Measurements from ENCODE around the gene OS9.
"Not testable (repeated sequence)": the region's sequence is repeated elsewhere in the genome, so short reads cannot be mapped to it uniquely, and the experiment has no call there.

Gene OS9

DNA sequence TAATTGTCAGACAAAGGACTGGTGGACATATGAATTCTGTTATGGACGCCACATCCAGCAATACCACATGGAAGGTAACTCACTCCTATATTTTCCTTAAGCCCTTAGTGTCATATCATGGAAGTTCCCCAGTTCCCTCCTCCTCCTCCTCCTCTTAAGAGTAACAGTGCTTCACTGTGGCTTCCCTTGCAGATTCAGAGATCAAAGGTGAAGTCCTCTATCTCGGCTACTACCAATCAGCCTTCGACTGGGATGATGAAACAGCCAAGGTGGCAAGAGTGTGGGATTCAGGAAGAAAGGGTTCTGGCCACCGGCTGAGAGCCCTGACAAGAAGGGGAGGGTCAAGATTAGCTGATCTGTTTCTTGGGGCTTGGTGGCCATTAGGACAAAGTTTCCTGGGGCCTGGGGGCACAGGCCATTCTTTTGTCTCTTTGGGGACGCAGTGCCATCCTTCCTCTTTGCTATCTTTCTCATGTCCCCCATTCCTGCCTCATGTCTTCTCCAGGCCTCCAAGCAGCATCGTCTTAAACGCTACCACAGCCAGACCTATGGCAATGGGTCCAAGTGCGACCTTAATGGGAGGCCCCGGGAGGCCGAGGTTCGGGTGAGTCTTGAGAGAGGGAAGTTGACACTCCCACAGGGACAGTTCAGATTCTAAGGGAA is 2.0 kb downstream of the OS9 start:
- no peak for DNase-seq

DNA sequence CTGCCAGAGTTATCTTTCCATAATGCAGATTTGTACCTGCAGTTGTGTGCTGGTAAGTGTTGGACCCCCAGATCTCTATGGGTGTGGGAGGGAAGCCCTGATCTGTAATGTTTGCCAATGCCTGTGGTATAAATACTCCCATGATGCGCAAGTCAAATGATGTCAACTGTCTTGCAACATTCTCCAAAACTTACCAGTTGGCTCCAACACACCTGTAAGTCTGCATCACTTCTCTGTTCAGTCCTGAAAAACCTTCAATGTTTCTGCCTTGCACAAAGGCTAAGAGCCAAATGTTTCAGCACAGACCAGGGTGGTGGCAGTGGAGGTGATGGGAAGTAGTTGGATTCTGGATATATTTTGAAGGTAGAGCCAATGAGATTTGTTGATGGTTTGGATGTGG is 3.1 kb downstream of the OS9 start:
- no peak for DNase-seq

DNA sequence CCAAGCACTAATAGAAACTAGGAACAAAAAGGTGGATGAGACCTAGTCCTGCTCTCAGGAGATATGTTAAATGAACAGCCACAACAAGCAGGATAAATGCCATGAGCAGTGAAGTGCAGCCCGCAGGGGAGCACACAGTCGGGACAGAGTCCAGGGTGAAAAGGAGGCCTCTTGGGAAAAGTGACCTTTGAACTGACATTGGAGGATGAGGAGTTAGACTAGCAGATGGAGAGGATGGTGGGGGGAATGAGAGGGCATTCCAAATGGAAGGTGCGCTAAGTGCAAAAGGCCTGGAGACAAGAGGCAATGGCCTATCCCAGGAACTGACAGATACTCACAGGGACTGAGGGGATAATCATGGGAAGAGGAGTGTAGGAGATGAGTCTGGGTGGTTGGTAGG is 4.5 kb downstream of the OS9 start:
- DNase-seq, result no peak

DNA sequence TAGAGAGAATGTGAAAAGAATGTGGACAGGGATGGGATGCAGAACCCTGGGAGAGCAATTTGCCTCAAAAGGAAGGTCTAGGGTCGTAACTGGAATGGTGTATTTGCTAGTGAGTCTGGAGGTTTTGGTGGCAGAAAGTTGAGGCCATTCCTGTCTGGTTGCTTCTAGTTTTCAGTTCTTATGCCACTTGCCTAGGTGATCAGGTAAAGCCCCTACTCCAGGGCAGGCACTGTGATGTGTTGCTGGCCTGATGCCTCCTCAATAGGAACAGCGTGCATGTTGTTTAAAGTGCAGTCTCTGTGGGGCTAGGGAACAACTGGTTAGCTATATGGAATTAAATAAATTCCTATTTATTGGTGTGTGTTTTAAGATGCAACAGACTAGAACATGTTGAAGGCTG is 6.4 kb downstream of the OS9 start:
- DNase-seq, result no peak

DNA sequence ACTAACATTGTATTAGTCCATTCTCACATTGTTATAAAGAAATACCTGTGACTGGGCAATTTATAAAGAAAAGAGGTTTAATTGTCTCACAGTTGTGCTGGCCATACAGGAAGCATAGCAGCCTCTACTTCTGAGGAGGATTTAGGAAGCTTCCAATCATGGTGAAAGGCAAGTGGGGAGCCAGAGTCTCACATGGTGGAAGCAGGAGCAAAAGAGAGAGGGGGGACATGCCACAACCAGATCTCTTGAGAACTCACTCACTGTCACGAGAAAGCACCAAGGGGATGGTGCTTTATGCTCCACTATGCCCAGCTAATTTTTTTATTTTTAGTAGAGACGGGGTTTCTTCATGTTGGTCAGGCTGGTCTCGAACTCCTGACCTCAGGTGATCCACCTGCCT is 13.3 kb downstream of the OS9 start:
- DNase-seq, result no peak

DNA sequence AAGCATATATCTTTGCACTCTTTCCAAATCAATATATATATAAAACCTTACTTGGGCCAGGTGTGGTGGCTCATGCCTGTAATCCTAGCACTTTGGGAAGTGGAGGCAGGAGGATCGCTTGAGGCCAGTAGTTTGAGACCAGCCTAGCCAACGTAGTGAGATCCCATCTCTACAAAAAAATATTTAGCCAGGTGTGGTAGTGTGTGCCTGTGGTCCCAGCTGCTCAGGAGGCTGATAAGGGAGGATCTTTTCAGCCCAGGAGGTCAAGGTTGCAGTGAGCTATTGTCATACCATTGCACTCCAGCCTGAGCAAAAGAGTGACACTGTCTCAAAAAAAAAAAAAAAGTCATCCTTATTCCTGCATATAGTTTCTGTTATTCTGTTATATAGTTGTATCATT is 14.4 kb downstream of the OS9 start:
- no peak for DNase-seq

DNA sequence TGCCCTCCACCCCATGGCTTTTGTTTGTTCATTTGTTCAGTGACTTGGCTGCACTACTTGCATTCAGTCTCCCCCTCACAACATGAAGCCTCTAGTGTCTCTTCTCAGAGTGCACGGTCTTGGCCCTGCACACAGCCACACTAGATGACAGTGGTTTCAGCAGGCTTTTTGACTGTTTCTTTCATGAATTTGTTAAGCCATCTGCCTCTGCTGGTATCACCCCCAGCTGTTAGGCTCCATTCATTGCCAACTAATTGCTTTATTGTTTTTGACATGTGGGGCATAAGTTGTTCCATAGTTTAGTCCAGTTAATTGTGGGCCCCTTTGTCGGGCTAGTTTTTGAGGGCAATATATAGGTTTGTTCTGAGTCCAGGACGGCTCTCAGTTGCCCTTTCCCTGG is 18.8 kb downstream of the OS9 start:
- DNase-seq, result no peak

DNA sequence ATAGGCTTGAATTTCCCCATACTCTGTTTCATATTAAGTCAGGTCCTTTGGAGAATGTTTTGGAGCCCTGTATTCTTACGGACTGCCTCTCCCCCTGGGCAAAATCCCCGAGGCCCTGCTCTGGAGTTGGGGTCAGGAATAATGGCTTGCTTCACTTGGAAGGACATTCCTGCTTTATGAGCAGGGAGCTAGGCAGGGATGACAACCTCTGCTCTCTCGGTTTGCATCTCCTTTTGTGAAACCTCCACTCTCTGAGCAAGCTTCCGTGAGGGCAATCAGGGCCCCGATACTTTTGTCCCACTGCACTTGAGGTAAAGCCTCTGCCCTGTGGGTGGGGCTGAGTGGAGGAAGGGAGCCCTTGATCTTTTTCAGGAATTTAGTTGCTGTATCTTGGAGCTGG is 19.3 kb downstream of the OS9 start:
- DNase-seq, result no peak

DNA sequence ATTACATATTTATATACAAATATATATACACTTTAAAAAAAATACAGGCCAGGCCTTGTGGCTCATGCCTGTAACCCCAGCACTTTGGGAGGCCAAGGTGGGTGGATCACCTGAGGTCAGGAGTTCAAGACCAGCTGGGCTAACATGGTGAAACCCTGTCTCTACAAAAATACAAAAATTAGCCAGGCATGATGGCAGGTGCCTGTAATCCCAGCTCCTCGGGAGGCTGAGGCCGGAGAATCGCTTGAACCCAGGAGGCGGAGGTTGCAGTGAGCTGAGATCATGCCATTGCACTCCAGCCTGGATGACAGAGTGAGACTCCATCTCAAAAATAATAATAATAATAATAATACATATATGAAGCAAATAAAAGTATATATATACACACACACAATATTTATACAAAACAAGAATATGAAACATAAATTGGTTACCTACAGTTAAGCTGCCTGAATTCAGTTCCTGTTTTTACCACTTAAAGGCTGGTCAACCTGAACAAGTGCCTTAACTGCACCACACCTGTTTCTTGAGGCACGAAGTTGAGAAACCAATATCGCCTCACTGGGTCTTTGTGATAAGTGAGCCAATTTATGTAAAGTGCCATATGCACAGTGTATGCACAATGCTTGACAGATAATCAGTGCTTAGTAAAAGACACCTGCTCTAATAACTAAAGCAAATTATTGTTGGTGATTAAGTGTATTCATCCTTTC is 21.3 kb downstream of the OS9 start:
- not testable (repeated sequence) for DNase-seq

DNA sequence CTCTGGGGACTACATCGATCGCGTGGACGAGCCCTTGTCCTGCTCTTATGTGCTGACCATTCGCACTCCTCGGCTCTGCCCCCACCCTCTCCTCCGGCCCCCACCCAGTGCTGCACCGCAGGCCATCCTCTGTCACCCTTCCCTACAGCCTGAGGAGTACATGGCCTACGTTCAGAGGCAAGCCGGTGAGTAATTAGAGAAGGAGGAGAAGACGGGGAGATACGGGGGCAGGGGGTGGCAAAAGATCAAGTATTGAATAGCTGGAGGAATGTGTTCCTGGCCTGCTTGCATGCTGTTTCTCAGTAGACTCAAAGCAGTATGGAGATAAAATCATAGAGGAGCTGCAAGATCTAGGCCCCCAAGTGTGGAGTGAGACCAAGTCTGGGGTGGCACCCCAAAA is 21.9 kb downstream of the OS9 start:
- DNase-seq, result no peak

DNA sequence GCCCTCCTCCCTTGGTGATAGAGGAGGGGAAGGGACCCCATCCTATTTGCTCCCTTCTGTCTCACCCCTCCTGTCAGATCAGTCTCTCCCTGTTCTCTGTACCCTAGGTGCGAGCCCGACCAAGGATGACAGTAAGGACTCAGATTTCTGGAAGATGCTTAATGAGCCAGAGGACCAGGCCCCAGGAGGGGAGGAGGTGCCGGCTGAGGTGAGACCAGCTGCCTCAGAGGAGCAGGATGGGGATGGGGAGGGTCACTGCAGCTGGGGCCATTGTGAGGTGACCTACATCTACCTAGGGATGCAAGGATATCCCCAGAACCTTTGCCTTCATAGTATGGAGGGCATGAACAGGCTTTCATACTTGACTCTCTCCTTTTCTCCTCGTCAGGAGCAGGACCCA is 22.4 kb downstream of the OS9 start:
- DNase-seq, result no peak

DNA sequence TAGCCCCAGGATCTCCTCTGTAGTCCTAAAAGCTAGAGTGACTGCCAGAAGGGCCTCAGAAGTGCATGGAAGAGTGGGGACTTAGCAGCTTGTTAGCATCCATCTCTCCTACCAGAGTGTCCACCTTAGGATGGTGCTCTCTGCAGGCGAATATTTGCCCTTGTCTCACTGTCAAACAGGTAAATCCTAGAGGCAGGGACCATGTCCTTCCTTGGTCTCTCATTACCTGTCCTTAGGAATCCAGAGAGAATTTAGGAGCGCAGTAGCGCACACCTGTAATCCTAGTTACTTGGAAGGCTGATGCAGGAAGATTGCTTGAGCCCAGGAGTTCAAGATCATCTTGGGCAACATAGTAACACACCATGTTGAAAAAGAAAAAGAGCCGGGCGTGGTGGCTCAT is 23.2 kb downstream of the OS9 start:
- no peak for DNase-seq

DNA sequence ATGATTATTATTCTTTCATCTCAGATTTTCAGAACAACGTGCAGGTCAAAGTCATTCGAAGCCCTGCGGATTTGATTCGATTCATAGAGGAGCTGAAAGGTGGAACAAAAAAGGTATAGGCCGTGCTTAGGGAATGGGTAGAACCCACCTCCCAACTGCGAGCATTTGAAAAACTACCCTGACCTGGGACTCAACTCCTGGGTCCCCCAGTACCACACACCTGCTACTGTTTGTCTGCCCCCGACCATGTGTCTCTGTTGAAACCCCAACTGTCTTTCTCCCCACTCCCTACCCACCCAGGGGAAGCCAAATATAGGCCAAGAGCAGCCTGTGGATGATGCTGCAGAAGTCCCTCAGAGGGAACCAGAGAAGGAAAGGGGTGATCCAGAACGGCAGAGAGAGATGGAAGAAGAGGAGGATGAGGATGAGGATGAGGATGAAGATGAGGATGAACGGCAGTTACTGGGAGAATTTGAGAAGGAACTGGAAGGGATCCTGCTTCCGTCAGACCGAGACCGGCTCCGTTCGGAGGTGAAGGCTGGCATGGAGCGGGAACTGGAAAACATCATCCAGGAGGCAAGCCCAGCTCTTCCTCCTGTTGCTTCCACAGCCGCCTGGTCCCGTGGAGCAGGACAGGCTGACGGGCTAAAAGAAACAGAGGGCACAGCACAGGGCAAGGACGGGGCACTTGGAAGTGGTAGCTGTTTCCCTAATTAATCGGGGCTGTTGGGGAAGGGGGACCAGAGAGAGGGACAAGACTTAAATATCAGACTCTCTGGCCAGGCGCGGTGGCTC is 24.1 kb downstream of the OS9 start:
- no peak for DNase-seq

DNA sequence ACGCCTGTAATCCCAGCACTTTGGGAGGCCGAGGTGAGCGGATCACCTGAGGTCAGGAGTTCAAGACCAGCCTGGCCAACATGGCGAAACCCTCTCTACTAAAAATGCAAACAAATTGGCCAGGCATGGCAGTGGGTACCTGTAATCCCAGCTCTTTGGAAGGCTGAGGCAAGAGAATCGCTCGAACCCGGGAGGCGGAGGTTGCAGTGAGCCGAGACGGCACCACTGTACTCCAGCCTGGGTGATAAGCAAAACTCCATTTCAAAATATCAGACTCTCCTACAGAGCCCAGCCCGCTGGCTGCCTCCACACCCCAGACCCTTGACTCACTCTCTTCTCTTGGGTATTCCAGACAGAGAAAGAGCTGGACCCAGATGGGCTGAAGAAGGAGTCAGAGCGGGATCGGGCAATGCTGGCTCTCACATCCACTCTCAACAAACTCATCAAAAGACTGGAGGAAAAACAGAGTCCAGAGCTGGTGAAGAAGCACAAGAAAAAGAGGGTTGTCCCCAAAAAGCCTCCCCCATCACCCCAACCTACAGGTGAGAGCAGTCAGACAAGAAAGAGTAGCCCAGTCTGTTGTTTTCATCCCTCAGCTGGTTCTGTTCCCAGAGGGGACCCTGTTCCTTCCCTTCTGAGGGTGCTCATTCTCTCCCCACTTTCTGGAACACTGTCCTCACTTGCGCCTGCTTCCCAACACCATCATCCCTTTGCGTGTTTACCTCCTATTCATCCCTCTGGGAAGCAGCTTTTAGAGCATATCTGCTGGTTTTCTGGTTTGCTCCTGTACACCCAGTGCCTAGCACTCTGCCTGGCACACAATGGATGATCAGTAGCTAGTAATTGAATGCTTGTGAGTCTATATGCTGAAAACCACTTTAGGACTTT is 25.0 kb downstream of the OS9 start:
- no peak for DNase-seq

DNA sequence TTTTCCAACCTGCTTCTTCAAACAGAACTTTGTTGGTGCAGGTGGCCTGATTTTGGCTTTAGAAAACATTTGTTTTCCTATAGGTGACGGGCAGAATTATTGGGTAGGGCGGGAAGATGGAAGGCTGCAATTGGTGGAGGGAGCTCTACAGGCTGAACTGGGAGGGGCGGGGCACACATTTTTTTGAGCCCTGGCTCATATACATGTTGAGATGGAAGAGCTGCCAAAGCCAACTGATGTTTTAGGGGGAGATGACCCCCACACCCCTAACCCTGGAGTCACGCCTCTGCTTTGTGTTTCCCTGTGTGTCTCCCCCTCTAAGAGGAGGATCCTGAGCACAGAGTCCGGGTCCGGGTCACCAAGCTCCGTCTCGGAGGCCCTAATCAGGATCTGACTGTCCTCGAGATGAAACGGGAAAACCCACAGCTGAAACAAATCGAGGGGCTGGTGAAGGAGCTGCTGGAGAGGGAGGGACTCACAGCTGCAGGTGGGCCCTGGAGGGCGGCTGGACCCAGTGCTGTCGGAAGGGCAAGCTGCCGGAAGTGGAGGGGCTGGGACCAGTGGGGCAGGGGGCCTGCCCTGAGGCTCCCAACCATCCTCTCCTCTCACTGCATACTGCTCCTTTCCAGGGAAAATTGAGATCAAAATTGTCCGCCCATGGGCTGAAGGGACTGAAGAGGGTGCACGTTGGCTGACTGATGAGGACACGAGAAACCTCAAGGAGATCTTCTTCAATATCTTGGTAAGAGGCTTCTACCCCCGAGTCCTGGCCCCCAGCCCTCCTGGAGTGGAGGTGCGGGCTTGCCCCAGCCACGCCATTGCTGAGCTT is 26.1 kb downstream of the OS9 start:
- DNase-seq, result no peak

DNA sequence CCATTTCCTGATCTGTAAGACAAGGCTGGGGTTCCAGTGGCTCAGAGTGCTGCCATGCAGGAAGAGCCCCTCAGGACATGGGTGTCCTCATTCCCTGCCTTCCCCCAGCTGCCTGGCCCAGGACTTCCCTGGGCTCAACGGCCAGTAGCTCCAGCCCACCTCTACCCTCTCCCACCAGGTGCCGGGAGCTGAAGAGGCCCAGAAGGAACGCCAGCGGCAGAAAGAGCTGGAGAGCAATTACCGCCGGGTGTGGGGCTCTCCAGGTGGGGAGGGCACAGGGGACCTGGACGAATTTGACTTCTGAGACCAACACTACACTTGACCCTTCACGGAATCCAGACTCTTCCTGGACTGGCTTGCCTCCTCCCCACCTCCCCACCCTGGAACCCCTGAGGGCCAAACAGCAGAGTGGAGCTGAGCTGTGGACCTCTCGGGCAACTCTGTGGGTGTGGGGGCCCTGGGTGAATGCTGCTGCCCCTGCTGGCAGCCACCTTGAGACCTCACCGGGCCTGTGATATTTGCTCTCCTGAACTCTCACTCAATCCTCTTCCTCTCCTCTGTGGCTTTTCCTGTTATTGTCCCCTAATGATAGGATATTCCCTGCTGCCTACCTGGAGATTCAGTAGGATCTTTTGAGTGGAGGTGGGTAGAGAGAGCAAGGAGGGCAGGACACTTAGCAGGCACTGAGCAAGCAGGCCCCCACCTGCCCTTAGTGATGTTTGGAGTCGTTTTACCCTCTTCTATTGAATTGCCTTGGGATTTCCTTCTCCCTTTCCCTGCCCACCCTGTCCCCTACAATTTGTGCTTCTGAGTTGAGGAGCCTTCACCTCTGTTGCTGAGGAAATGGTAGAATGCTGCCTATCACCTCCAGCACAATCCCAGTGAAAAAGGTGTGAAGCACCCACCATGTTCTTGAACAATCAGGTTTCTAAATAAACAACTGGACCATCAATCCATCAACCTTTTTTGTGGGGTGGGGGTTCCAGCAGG is 27.0 kb downstream of the OS9 start:
- no peak for DNase-seq

DNA sequence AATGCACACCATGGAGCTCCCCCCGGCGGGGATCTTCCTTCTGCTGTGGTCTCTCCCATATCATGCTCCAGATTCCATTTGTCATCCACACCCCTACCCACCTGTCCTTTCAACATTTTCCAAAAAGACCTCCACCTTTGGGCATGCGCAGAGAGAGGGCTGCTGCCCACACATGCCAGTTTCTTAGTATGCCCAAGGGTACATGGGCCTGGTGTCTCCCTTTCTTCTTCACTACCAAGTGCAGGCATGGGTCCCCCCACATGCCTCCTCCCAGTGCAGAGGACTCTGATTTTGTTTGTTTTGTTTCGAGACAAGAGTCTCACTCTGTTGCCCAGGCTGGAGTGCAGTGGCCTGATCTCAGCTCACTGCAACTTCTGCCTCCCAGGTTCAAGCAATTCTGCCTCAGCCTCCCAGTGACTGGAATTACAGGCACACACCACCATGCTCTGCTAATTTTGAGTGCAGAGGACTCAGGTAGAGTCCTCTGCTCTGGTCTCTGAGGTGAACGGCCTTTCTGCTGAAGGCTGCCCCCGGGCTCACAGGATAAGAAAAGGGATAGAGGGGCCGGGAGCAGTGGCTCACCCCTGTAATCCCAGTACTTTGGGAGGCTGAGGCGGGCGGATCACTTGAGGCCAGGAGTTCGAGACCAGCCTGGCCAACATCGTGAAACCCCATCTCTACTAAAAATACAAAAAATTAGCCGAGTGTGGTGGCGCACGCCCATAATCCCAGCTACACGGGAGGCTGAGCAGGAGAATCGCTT is 28.1 kb downstream of the OS9 start:
- DNase-seq, result not testable (repeated sequence)

DNA sequence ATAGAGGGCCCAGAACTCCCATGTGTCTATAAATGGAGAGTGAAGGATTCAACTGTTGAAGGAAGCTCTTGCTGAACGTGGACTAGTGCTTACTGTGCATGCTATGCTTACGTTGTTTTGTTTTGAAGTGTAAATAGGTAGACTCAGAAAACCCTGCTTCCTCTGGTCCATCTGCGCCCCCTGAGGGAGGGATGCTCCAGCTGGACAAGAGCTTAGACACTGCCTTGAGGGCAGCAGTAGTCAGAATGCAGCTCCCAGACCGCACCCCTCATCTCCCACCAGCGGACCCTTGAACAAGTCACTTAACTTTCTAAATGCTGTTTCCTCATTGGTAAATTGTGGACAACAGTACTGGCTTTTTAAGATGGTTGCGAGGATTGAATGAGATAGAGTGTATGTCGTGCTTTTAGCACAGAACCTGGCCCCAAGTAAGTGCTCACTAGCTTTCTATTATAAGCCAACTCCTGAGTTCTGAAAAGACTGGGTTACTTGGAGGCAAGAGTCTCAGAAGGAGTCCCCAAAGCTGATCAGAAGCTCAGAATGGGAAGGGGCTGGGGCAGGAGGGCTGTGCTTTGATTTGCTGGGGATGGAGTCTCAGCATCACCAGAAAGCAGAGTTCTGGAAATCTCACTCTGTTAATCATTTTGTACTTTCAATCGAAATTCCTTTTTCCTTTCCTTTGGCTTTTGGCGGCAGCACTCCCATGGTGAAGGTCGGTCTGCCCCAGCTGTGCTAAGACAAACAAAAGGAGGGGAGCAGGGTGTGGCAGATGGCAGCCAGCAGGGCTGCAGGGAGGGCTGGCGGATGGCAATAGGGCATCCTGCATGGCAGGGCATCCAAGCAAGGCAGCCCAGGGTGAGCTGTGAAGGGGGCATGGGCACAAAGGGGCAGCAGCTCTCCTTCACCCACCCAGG is 29.0 kb downstream of the OS9 start:
- DNase-seq, result peak; percentile 44

DNA sequence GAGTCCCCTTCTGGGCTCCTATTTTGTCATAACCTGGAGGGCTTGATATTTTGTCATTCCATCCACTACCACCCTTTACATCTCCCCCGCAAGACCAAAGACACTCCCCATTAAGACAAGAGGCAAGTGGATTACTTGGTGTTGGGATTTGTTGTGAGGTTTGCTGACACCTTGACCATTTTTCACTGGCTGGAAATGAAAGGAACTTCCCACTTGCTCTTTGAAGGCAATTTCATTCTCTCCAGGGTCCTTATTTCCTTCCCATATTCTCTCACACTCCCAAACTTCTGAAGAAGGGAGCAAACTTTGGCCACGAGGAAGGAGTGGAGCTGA is 29.7 kb downstream of the OS9 start:
- no peak for DNase-seq

Measured in NCI-H2171 (cell line).